Testis (tissue), 3 donors: ENCODE measurements around the gene SERHL2. TPM values are rescaled to one million over a fixed set of nuclear protein-coding genes. Genes with fewer than 3 reads are reported as not detected.

Source experiments
- DNase-seq: peaks from one replicate; pipeline ENCODE4 v3.0.0-alpha.2; 2019
- H3K27ac ChIP-seq, 2 donors: fragments of 200-600 bp; sonication (generic); one replicate each; pipeline ENCODE4 v1.5.1; 2019
- H3K27me3 ChIP-seq: fragments of 200-600 bp; sonication (generic); one replicate; pipeline ENCODE4 v1.5.1; 2019
- H3K36me3 ChIP-seq: fragments of 200-600 bp; sonication (generic); one replicate; pipeline ENCODE4 v1.5.1; 2017; ENCODE audit warnings: low read depth; ENCODE audit errors: missing control alignments
- H3K4me1 ChIP-seq: fragments of 200-600 bp; sonication (generic); one replicate; pipeline ENCODE4 v1.5.1; 2019
- H3K4me3 ChIP-seq, 2 donors: fragments of 200-600 bp; sonication (generic); one replicate each; pipeline ENCODE4 v1.5.1; 2017 to 2019
- H3K9me3 ChIP-seq: fragments of 200-600 bp; sonication (generic); one replicate; pipeline ENCODE4 v1.5.1; 2017
- CTCF ChIP-seq, 3 experiments: fragments of 450-650 bp in 2 of 3; fragments of 200-600 bp in 1 of 3; sonication (generic) in 1 of 3; IDR thresholded peaks; one replicate each; pipeline ENCODE4 v1.5.1; 2016 to 2019; ENCODE audit warnings: antibody characterized with exemption in 3 of 3, mild to moderate bottlenecking in 2 of 3, moderate library complexity in 1 of 3
- POLR2A ChIP-seq: fragments of 450-650 bp; IDR thresholded peaks from one replicate; pipeline ENCODE4 v1.6.1; 2017; ENCODE audit warnings: antibody characterized with exemption, mild to moderate bottlenecking, moderate library complexity
- WGBS, 2 donors: methylation state at CpG; one replicate each; pipeline ENCODE4 v1.1.5; 2018; 5-methylcytosine and 5-hydroxymethylcytosine counted together
- intact Hi-C: fragments of 100-400 bp; cut with DNase I; formaldehyde crosslinking; loops from one replicate; pipeline ENCODE4 v1.15.1; 2023; ENCODE audit warnings: low total_unique reads
- polyA plus RNA-seq: library from polyadenylated mRNA; stranded (reverse); fragments of 350-450 nt; fragmentation: Illumina TruSeq; extraction: RNeasy Lipid Tissue Mini Kit (QIAGEN cat#74804); gene quantifications from one replicate; pipeline ENCODE4 v1.2.3, GENCODE V29; 2014; ENCODE audit warnings: low read depth, low replicate concordance; ENCODE audit not compliant: insufficient read depth
- small RNA-seq, 2 donors: library from RNA; depleted of rRNA; stranded (forward); fragments of <200 nt; gene quantifications; one replicate each; pipeline ENCODE3, GENCODE V24; 2016
- total RNA-seq, 2 donors: library from RNA; depleted of rRNA; stranded (reverse); fragments of >200 nt; gene quantifications; one replicate each; pipeline ENCODE4 v1.2.3, GENCODE V29; 2016

SERHL2 gene
- total and polyA plus RNA-seq, 3 donors from 2014 or later = 6.9 to 11.3 (median 8.8) TPM

GRCh38 chr22:42621505-42622002 is 67.8 kb downstream of the SERHL2 start:
- intact Hi-C loops = no loop called here
- H3K4me1 ChIP-seq = peaks cover 4% of the 10 kb centered on the region
- 47 to 62% methylated on average over 10 to 11 of the region's 11 CpGs for WGBS, 2 donors
- TF ChIP-seq POLR2A (no peak), CTCF (IDR thresholded peaks at IDR 0.05) (peak; percentile 70 to 88 (median 80))
- H3K27me3 ChIP-seq = no peaks in the 10 kb centered on the region
- DNase-seq = peak; percentile 64
- H3K4me3 ChIP-seq = no peak overlapping the region
- H3K9me3 ChIP-seq = no peaks in the 10 kb centered on the region
- no peaks in the 10 kb centered on the region for H3K36me3 ChIP-seq
- no peak overlapping the region for H3K27ac ChIP-seq

GRCh38 chr22:42622061-42622710 is 68.4 kb downstream of the SERHL2 start:
- Histone ChIP-seq H3K4me3 (no peak overlapping the region), H3K27ac (no peak overlapping the region), H3K36me3 (no peaks in the 10 kb centered on the region), H3K9me3 (no peaks in the 10 kb centered on the region), H3K4me1 (peaks cover 4% of the 10 kb centered on the region), H3K27me3 (no peaks in the 10 kb centered on the region)
- intact Hi-C loops = no loop called here
- DNase-seq = no peak
- 77 to 90% methylated on average over 15 to 20 of the region's 20 CpGs for WGBS, 2 donors
- TF ChIP-seq CTCF (IDR thresholded peaks at IDR 0.05) (no peak), POLR2A (no peak)

- WGBS, 2 donors = 72 to 86% methylated on average over 13 to 17 of the region's 18 CpGs
- H3K4me1 ChIP-seq = peaks cover 4% of the 10 kb centered on the region
- H3K27ac ChIP-seq = no peak overlapping the region
- DNase-seq = no peak
- no peaks in the 10 kb centered on the region for H3K27me3 ChIP-seq
- no peaks in the 10 kb centered on the region for H3K36me3 ChIP-seq
- no peak overlapping the region for H3K4me3 ChIP-seq
- TF ChIP-seq POLR2A (no peak), CTCF (IDR thresholded peaks at IDR 0.05) (no peak)
- intact Hi-C loops = no loop called here
- no peaks in the 10 kb centered on the region for H3K9me3 ChIP-seq
Measured at GRCh38 chr22:42623301-42623751, 69.6 kb downstream of the SERHL2 start.

Small RNA genes lying within 50 kb of the gene (small RNA-seq; reads per million reads assigned to genes)
- gene RN7SKP80 (0.09 to 0.18 reads per million in 2 donors), gene RNU6-513P (0 reads per million in 2 donors)

Other genes starting within 250 kb of the SERHL2 start
- 1 to 10 TPM in 1 of 2 donors, under 1 TPM in 1; 0.71 to 1.2 TPM for gene NFAM1, start 121.6 kb upstream of the SERHL2 start, total RNA-seq
- 2.8 TPM for gene NFAM1, start 121.6 kb upstream of the SERHL2 start, polyA plus RNA-seq
- gene RRP7A, start 34.2 kb upstream of the SERHL2 start, total RNA-seq = 10 to 100 TPM; 30.8 to 43.3 TPM
- gene RRP7A, start 34.2 kb upstream of the SERHL2 start, polyA plus RNA-seq = 62.8 TPM
- gene POLDIP3, start 60.9 kb downstream of the SERHL2 start, total RNA-seq = 10 to 100 TPM; 57.5 to 60.5 TPM
- gene POLDIP3, start 60.9 kb downstream of the SERHL2 start, polyA plus RNA-seq = 76.9 TPM
- gene ATP5MGL, start 86.6 kb downstream of the SERHL2 start, total RNA-seq = under 1 TPM in 1 of 2 donors, not detected in 1; 0.55 TPM
- not detected for gene ATP5MGL, start 86.6 kb downstream of the SERHL2 start, polyA plus RNA-seq
- gene CYB5R3, start 95.4 kb downstream of the SERHL2 start, total RNA-seq = 100 to 1,000 TPM; 330 to 484 TPM
- 423 TPM for gene CYB5R3, start 95.4 kb downstream of the SERHL2 start, polyA plus RNA-seq
- gene A4GALT, start 166.9 kb downstream of the SERHL2 start, total RNA-seq = 10 to 100 TPM; 15.7 to 17.3 TPM
- gene A4GALT, start 166.9 kb downstream of the SERHL2 start, polyA plus RNA-seq = 13.5 TPM